Stromal cell of bone marrow (primary cell): ENCODE data around the gene MEX3D.
A peak's percentile ranks its signal among the peaks of the same experiment; 100 is the strongest.

Experiments
- DNase-seq: peaks from one replicate; pipeline ENCODE4 v3.0.0-alpha.2; 2012; ENCODE audit warnings: low read depth

MEX3D gene

GRCh38 chr19:1592755-1593500, 24.8 kb upstream of the MEX3D start, which contains the start of gene MBD3:
Gene MBD3 (minus strand): TSS chr19:1592865. CDS start chr19:1592631, 234 bp downstream.
- DNase-seq, result peak; percentile 78

GRCh38 chr19:1592024-1592754, 24.1 kb upstream of the MEX3D start:
- DNase-seq, result peak; percentile 76

- no peak for DNase-seq
Observed at GRCh38 chr19:1591421-1592023, 23.4 kb upstream of the MEX3D start.

- DNase-seq, result no peak
Observed at GRCh38 chr19:1590641-1591397, 22.7 kb upstream of the MEX3D start.

- no peak for DNase-seq
Observed at GRCh38 chr19:1587872-1588271, 19.7 kb upstream of the MEX3D start.

- DNase-seq, result no peak
Observed at GRCh38 chr19:1585243-1585580, 17.1 kb upstream of the MEX3D start.

- no peak for DNase-seq
Observed at GRCh38 chr19:1584500-1585242, 16.5 kb upstream of the MEX3D start.

GRCh38 chr19:1582201-1582600, 14.1 kb upstream of the MEX3D start:
- no peak for DNase-seq

GRCh38 chr19:1580957-1581356, 12.8 kb upstream of the MEX3D start:
- no peak for DNase-seq

GRCh38 chr19:1580382-1580781, 12.3 kb upstream of the MEX3D start:
- no peak for DNase-seq

- no peak for DNase-seq
Observed at GRCh38 chr19:1579222-1579621, 11.1 kb upstream of the MEX3D start.

GRCh38 chr19:1577929-1578618, 9.9 kb upstream of the MEX3D start:
- DNase-seq, result no peak

GRCh38 chr19:1577090-1577928, 9.2 kb upstream of the MEX3D start:
- DNase-seq, result no peak

- no peak for DNase-seq
Observed at GRCh38 chr19:1576242-1577089, 8.3 kb upstream of the MEX3D start.

- no peak for DNase-seq
Observed at GRCh38 chr19:1575323-1576241, 7.5 kb upstream of the MEX3D start.

GRCh38 chr19:1574354-1575136, 6.4 kb upstream of the MEX3D start:
- DNase-seq, result no peak

GRCh38 chr19:1572795-1573194, 4.7 kb upstream of the MEX3D start:
- no peak for DNase-seq
